ENCODE results near the gene OR4A15. TPM values are rescaled to one million over a fixed set of nuclear protein-coding genes. Genes with fewer than 3 reads are reported as not detected.

The OR4A15 gene
- total RNA-seq, result not detected in 3 replicates
- long read RNA-seq, result 0 reads

GRCh38 chr11:55367674-55368073, at the start of gene OR4A15:
OR4A15 (plus strand) TSS chr11:55367974; CDS start chr11:55367974, 0 bp downstream.
- H3K27ac Mint-ChIP-seq (ENCODE audit: unreplicated experiment), result no peak within 1 kb of the TSS
- no peaks in the 10 kb centered on the region for H3K27me3 Mint-ChIP-seq (ENCODE audit: low read depth)
- H3K4me3 Mint-ChIP-seq (ENCODE audit: unreplicated experiment), result no peak within 1 kb of the TSS
- peaks cover 47% of the 10 kb centered on the region for H3K9me3 Mint-ChIP-seq (ENCODE audit: low read depth)
- TF ChIP-seq CTCF (IDR thresholded peaks at IDR 0.05), result no peak
- H3K4me1 Mint-ChIP-seq (ENCODE audit: low read depth), result no peaks in the 10 kb centered on the region
- H3K36me3 Mint-ChIP-seq (ENCODE audit: low read depth), result no peaks in the 10 kb centered on the region
- no peak for DNase-seq (ENCODE audit: low spot score)

DNA sequence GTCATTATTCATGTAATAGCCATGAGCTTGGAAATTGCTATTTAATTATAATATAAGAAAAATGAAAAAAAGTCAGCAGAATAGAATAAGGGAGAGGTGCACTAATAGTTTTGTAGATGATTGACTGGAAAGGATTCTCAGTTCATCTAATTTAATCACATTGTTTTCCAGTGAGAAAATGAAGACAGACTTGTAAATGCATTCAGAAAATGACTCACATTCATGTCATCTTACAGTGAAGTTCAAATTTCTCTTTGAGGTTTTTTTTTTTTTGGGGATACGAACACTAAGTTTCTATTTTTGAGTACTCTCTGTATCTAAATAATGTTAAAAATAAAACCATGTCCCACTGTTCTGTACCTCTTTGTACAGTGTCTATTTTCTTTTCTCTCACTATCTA, 43.3 kb upstream of the OR4A15 start:
- H3K9me3 Mint-ChIP-seq (ENCODE audit: low read depth), result peaks cover 61% of the 10 kb centered on the region

DNA sequence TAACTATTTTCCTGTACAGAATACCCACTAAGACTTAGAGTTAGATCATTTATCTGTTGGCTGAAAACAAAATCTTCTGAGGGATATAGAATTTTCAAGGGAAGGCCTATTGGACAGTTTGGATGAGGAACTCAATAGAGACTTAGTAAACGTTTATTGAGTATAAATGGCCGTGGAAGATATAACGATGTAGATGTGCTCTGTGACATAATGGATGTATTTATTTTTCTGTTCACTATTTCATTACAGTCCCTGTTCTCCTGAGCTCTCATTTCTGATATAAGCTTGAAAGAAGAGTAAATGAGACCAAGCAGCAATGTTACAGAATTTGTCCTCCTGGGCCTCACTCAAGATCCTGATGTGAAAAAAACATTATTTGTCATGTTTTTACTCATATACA, 24.9 kb upstream of the OR4A15 start, which contains the start of gene OR4A16:
Gene OR4A16, plus strand, starts transcription at position 301 of the 400 bp plus-strand sequence. Its CDS starts 0 bp downstream, at position 301.
- Mint-ChIP-seq H3K27ac (ENCODE audit: unreplicated experiment) (no peak within 1 kb of the TSS), H3K27me3 (ENCODE audit: low read depth) (no peaks in the 10 kb centered on the region), H3K4me1 (ENCODE audit: low read depth) (no peaks in the 10 kb centered on the region), H3K36me3 (ENCODE audit: low read depth) (no peaks in the 10 kb centered on the region), H3K9me3 (ENCODE audit: low read depth) (peaks cover 41% of the 10 kb centered on the region), H3K4me3 (ENCODE audit: unreplicated experiment) (no peak within 1 kb of the TSS)
- no peak for TF ChIP-seq CTCF (IDR thresholded peaks at IDR 0.05)
- no peak for DNase-seq (ENCODE audit: low spot score)

More for the DNA sequence above, 43.3 kb upstream of the OR4A15 start:
- Mint-ChIP-seq H3K27ac (ENCODE audit: unreplicated experiment) (no peak overlapping the region), H3K36me3 (ENCODE audit: low read depth) (no peaks in the 10 kb centered on the region), H3K27me3 (ENCODE audit: low read depth) (no peaks in the 10 kb centered on the region), H3K4me3 (ENCODE audit: unreplicated experiment) (no peak overlapping the region), H3K4me1 (ENCODE audit: low read depth) (no peaks in the 10 kb centered on the region)
- DNase-seq (ENCODE audit: low spot score), result no peak
- TF ChIP-seq CTCF (IDR thresholded peaks at IDR 0.05), result no peak

DNA sequence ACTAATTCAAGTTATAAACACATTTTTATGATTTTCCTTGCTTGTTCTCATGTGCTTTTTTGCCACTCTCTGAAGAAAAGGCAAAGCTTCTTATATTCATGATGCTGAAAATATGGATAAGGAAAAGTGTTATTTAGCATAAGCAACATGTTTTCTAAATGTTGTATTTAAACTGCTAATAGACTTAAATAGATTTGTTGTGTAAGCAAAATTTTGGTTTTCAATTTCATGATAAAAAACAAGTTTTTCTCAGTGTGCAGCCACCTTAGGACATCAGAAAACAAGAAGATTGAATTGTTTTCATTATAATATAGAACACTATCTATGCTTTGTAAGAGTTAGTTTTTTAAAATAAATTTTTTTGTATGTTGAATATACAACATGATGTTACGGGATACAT, 22.5 kb upstream of the OR4A15 start:
- no peaks in the 10 kb centered on the region for H3K4me1 Mint-ChIP-seq (ENCODE audit: low read depth)
- no peak for DNase-seq (ENCODE audit: low spot score)
- H3K27me3 Mint-ChIP-seq (ENCODE audit: low read depth), result no peaks in the 10 kb centered on the region
- no peaks in the 10 kb centered on the region for H3K36me3 Mint-ChIP-seq (ENCODE audit: low read depth)
- H3K9me3 Mint-ChIP-seq (ENCODE audit: low read depth), result peaks cover 47% of the 10 kb centered on the region
- no peak overlapping the region for H3K4me3 Mint-ChIP-seq (ENCODE audit: unreplicated experiment)
- TF ChIP-seq CTCF (IDR thresholded peaks at IDR 0.05), result no peak
- H3K27ac Mint-ChIP-seq (ENCODE audit: unreplicated experiment), result no peak overlapping the region

- Mint-ChIP-seq H3K36me3 (ENCODE audit: low read depth) (no peaks in the 10 kb centered on the region), H3K27me3 (ENCODE audit: low read depth) (no peaks in the 10 kb centered on the region), H3K4me1 (ENCODE audit: low read depth) (no peaks in the 10 kb centered on the region), H3K4me3 (ENCODE audit: unreplicated experiment) (no peak overlapping the region), H3K9me3 (ENCODE audit: low read depth) (peaks cover 39% of the 10 kb centered on the region), H3K27ac (ENCODE audit: unreplicated experiment) (no peak overlapping the region)
- TF ChIP-seq CTCF (IDR thresholded peaks at IDR 0.05), result no peak
- no peak for DNase-seq (ENCODE audit: low spot score)
Measured at GRCh38 chr11:55349032-55349431, 18.7 kb upstream of the OR4A15 start.

Data from chondrocyte (in vitro differentiated cells).